GM12878 (cell line): ENCODE data around the gene PITPNC1. TPM values are rescaled to one million over a fixed set of nuclear protein-coding genes. Genes with fewer than 3 reads are reported as not detected.

Experiments
- ATAC-seq: fragments of 200-7000 bp; cut with Tn5 transposase; 3 replicates; pipeline ENCODE4 v1.9.1; 2020; ENCODE audit warnings: mild to moderate bottlenecking, moderate library complexity
- BruUV-seq: library from RNA; stranded (reverse); fragments of 400-500 nt; replicated peaks from 2 replicates; lab custom pipeline; 2021; lab: Mats Ljungman, UMichigan
- CTCF ChIA-PET: fragments of 300-600 bp; sonication (Branson Sonifier 250); formaldehyde crosslinking; extraction: SDS; loops from one replicate; lab custom pipeline; 2021; ENCODE audit warnings: inconsistent platforms; lab: Yijun Ruan, JAX
- POLR2A ChIA-PET: fragments of 350-600 bp; formaldehyde crosslinking; extraction: SDS; loops from one replicate; lab custom pipeline; 2021; ENCODE audit warnings: inconsistent platforms; lab: Charles Lee
- RAD21 ChIA-PET: fragments of 300-600 bp; sonication (Branson Sonifier 250); formaldehyde crosslinking; loops from one replicate; lab custom pipeline; 2023; ENCODE audit warnings: antibody characterized with exemption; ENCODE audit not compliant: unreplicated experiment; lab: Charles Lee
- SMC1A ChIA-PET: fragments of 300-600 bp; sonication (Branson Sonifier 250); formaldehyde crosslinking; loops from one replicate; lab custom pipeline; 2023; ENCODE audit not compliant: unreplicated experiment, uncharacterized antibody; lab: Charles Lee
- DNase-seq: peaks from one replicate; pipeline ENCODE4 v3.0.0-alpha.2; 2011; ENCODE audit warnings: low read depth, low spot score
- FAIRE-seq: peaks from 3 replicates; lab custom pipeline; 2011; peaks lifted over from hg19 to GRCh38; lab: Jason Lieb, UNC
- H2AFZ ChIP-seq: 2 replicates; pipeline ENCODE4 v1.6.0; 2011; ENCODE audit warnings: low read depth, low read length, control low read depth; ENCODE audit not compliant: control insufficient read depth
- H3K27ac ChIP-seq: 2 replicates; pipeline ENCODE4 v1.5.1; 2011; ENCODE audit warnings: control low read depth; ENCODE audit not compliant: control insufficient read depth, insufficient read depth
- H3K27me3 ChIP-seq, 2 experiments: replicated peaks in 1 of 2; 2 replicates each; pipeline versions ENCODE4 v1.6.0 to v1.6.1; 2011; ENCODE audit warnings: low read length in 1 of 2; ENCODE audit not compliant: control insufficient read depth in 2 of 2, insufficient read depth in 2 of 2
- H3K36me3 ChIP-seq, 2 experiments: 2 replicates each; pipeline ENCODE4 v1.5.1; 2011; ENCODE audit warnings: low read length in 1 of 2; ENCODE audit not compliant: control insufficient read depth in 2 of 2, insufficient read depth in 2 of 2
- H3K4me1 ChIP-seq: 2 replicates; pipeline ENCODE4 v1.6.1; 2011; ENCODE audit warnings: mild to moderate bottlenecking, low read length, moderate library complexity, mixed read lengths; ENCODE audit not compliant: control insufficient read depth, insufficient read depth
- H3K4me2 ChIP-seq: 2 replicates; pipeline ENCODE4 v1.6.0; 2011; ENCODE audit warnings: control low read depth; ENCODE audit not compliant: control insufficient read depth, insufficient read depth
- H3K4me3 ChIP-seq: fragments of 200-600 bp; sonication (generic); 2 replicates; pipeline ENCODE4 v1.5.1; 2016
- H3K79me2 ChIP-seq: 2 replicates; pipeline ENCODE4 v1.6.0; 2011; ENCODE audit warnings: low read length; ENCODE audit not compliant: control insufficient read depth, insufficient read depth
- H3K9ac ChIP-seq: 2 replicates; pipeline ENCODE4 v1.8.0; 2011; ENCODE audit warnings: low read length, control low read depth, mixed read lengths; ENCODE audit not compliant: control insufficient read depth, insufficient read depth
- H3K9me3 ChIP-seq: replicated peaks from 3 replicates; pipeline ENCODE4 v1.5.1; 2011; ENCODE audit warnings: mild to moderate bottlenecking, low read length; ENCODE audit not compliant: control insufficient read depth, insufficient read depth
- H4K20me1 ChIP-seq: 2 replicates; pipeline ENCODE4 v1.6.0; 2011; ENCODE audit not compliant: control insufficient read depth, insufficient read depth
- BMI1 ChIP-seq: fragments of 450-650 bp; IDR thresholded peaks from 2 replicates; pipeline ENCODE4 v1.6.1; 2016; ENCODE audit warnings: mild to moderate bottlenecking, moderate library complexity, borderline replicate concordance
- CEBPB ChIP-seq, 2 experiments: fragments of 150-350 bp in 1 of 2; IDR thresholded peaks; 2 replicates each; pipeline ENCODE4 v1.6.1; 2012 to 2014; ENCODE audit warnings: low read depth in 2 of 2, low read length in 2 of 2, borderline replicate concordance in 1 of 2, inconsistent platforms in 1 of 2
- CUX1 ChIP-seq: IDR thresholded peaks from 2 replicates; pipeline ENCODE4 v1.6.1; 2012; ENCODE audit warnings: improper control_type of control experiment, low read depth, low read length; ENCODE audit not compliant: insufficient replicate concordance
- ESRRA ChIP-seq: IDR thresholded peaks from 2 replicates; pipeline ENCODE4 v1.6.1; 2012; ENCODE audit warnings: mild to moderate bottlenecking, low read length, improper control_type of control experiment
- KAT2A ChIP-seq: conservative IDR thresholded peaks from 2 replicates; pipeline ENCODE4 v1.6.1; 2011; ENCODE audit warnings: low read depth, low read length; ENCODE audit not compliant: control insufficient read depth
- MEF2A ChIP-seq: IDR thresholded peaks from 2 replicates; pipeline ENCODE4 v1.6.1; 2011; ENCODE audit warnings: low read depth, mild to moderate bottlenecking, low read length, moderate library complexity; ENCODE audit not compliant: insufficient read depth
- MEF2B ChIP-seq: fragments of 450-650 bp; IDR thresholded peaks from 2 replicates; pipeline ENCODE4 v1.6.1; 2018; ENCODE audit warnings: mild to moderate bottlenecking, moderate library complexity; ENCODE audit not compliant: partially characterized antibody, poor library complexity, severe bottlenecking
- PAX8 ChIP-seq: fragments of 450-650 bp; IDR thresholded peaks from 2 replicates; pipeline ENCODE4 v1.6.1; 2017; ENCODE audit warnings: mild to moderate bottlenecking, moderate library complexity
- POLR2AphosphoS2 ChIP-seq: IDR thresholded peaks from 2 replicates; pipeline ENCODE4 v1.6.1; 2011; ENCODE audit warnings: low read depth, mild to moderate bottlenecking, low read length, improper control_type of control experiment, moderate library complexity
- SPI1 ChIP-seq: IDR thresholded peaks from 2 replicates; pipeline ENCODE4 v1.6.1; 2011; ENCODE audit warnings: low read depth, mild to moderate bottlenecking, low read length, moderate library complexity, borderline replicate concordance; ENCODE audit not compliant: insufficient read depth
- SRF ChIP-seq, 2 experiments: IDR thresholded peaks; 2 replicates each; pipeline ENCODE4 v1.6.1; 2011; ENCODE audit warnings: low read depth in 2 of 2, low read length in 2 of 2, mild to moderate bottlenecking in 1 of 2, moderate library complexity in 1 of 2
- WGBS: methylation state at CpG from one replicate; pipeline ENCODE4 v1.1.6; 2016; ENCODE audit warnings: low lambda C conversion rate; ENCODE audit not compliant: insufficient replicate concordance, insufficient coverage; ENCODE audit errors: missing lambda C conversion rate; 5-methylcytosine and 5-hydroxymethylcytosine counted together
- in situ Hi-C: fragments of 300-500 bp; cut with MboI; formaldehyde crosslinking; loops from 9 replicates; pipeline ENCODE4 v1.14.3; 2018; ENCODE audit warnings: mixed read lengths
- intact Hi-C: fragments of 100-400 bp; cut with micrococcal nuclease; formaldehyde crosslinking; loops from one replicate; pipeline ENCODE4 v1.14.2; 2022; ENCODE audit not compliant: unreplicated experiment
- polyA plus RNA-seq, 11 experiments: library from polyadenylated mRNA; depleted of rRNA in 4 of 11; unstranded in 6 of 11; stranded (reverse) in 5 of 11; fragments of >200 nt; fragmentation: Nextera tagmentation in 4 of 11; fragmentation: Illumina TruSeq in 1 of 11; extraction: Ambion mirVana in 4 of 11; extraction: Trizol in 1 of 11; gene quantifications; 1 replicate in 1 of 11; 2 replicates in 10 of 11; pipeline versions ENCODE4 v1.2.1 to v1.2.3, GENCODE V29; 2011 to 2016; ENCODE audit warnings: inconsistent platforms in 2 of 11, missing spikeins in 2 of 11, low read depth in 1 of 11
- total RNA-seq, 4 experiments: library from RNA; depleted of rRNA in 3 of 4; stranded (reverse); fragments of >200 nt in 3 of 4; fragmentation: Illumina TruSeq in 1 of 4; extraction: Trizol in 1 of 4; gene quantifications; 2 replicates each; pipeline versions ENCODE4 v1.2.1 to v1.2.3, GENCODE V29; 2013 to 2021

Gene PITPNC1
- total and polyA plus RNA-seq, 10 of the 15 experiments (the other 5 are each of a cell fraction or from before 2014, with no cell fraction given): 12.2 to 62.4 (median 47.3) TPM

- DNase-seq: no peak
- no peak for FAIRE-seq
- Histone ChIP-seq H3K27me3 (no peaks in the 10 kb centered on the region), H4K20me1 (no peaks in the 10 kb centered on the region), H3K36me3 (peaks cover 0 to 3% of the 10 kb centered on the region in 2 experiments; a peak in 2 of 4 replicates), H3K79me2 (peaks cover 30% of the 10 kb centered on the region), H3K4me2 (peak overlapping the region; percentile 85), H2AFZ (no peak overlapping the region; the same call in 1 of the 2 replicates), H3K4me1 (peaks cover 54% of the 10 kb centered on the region), H3K9me3 (no peaks in the 10 kb centered on the region), H3K27ac (peak overlapping the region; percentile 88), H3K9ac (peak overlapping the region; percentile 78; the same call in 1 of the 2 replicates), H3K4me3 (peak overlapping the region; percentile 57)
- 0% methylated on average over 5 of the region's 5 CpGs for WGBS
- no TSS peak for BruUV-seq
- ChIA-PET POLR2A (interaction anchor here (0.6 to 5.1 kb wide), 15 partner anchors 9 to 181 kb away, joined by 3 to 53 read pairs (median 4); no protein-coding TSS in a partner anchor), CTCF (interaction anchor here (0.9 to 4.1 kb wide), 15 partner anchors 10 to 200 kb away, joined by 3 to 58 read pairs (median 6); no protein-coding TSS in a partner anchor), RAD21 (interaction anchor here (0.7 to 5.8 kb wide), 16 partner anchors 9 to 193 kb away, joined by 3 to 40 read pairs (median 5); no protein-coding TSS in a partner anchor), SMC1A (interaction anchor here (0.7 to 14.9 kb wide), 25 partner anchors 9 to 259 kb away, joined by 3 to 156 read pairs (median 4); no protein-coding TSS in a partner anchor)
- in situ Hi-C loops: no loop called here
- intact Hi-C loops: no loop called here
- no peak for TF ChIP-seq SRF (IDR thresholded peaks at IDR 0.05; ENCODE audit: low read depth in 2 of 2, low read length in 2 of 2)
- no peak for TF ChIP-seq PAX8
- TF ChIP-seq CEBPB (IDR thresholded peaks at IDR 0.05; ENCODE audit: borderline replicate concordance in 1 of 2, low read depth in 2 of 2, low read length in 2 of 2): no peak
- peak; percentile 98 for TF ChIP-seq CUX1
- 0 out of 2 replicates have a peak, but pooled peaks have one; percentile 17 for TF ChIP-seq SPI1
- no peak for TF ChIP-seq ESRRA
- TF ChIP-seq MEF2B: peak; percentile 68
- peak; percentile 69; the same call in 1 of the 2 replicates for TF ChIP-seq BMI1
- no peak for TF ChIP-seq POLR2AphosphoS2
- TF ChIP-seq MEF2A: peak; percentile 47; the same call in 1 of the 2 replicates
- no peak for TF ChIP-seq KAT2A
- TF ChIP-seq, all 136 proteins: peak for 5
- ATAC-seq: peak; percentile 42
Measured at GRCh38 chr17:67569015-67569451, 192.0 kb downstream of the PITPNC1 start.
